Endothelial cell of hepatic sinusoid (primary cell): ENCODE results near the gene JPH4.

Source experiments
- in situ Hi-C: cut with HindIII; loops from 2 replicates; pipeline ENCODE4 v1.10.0; 2017; ENCODE audit warnings: low sequenced_read_pairs

The JPH4 gene

DNA sequence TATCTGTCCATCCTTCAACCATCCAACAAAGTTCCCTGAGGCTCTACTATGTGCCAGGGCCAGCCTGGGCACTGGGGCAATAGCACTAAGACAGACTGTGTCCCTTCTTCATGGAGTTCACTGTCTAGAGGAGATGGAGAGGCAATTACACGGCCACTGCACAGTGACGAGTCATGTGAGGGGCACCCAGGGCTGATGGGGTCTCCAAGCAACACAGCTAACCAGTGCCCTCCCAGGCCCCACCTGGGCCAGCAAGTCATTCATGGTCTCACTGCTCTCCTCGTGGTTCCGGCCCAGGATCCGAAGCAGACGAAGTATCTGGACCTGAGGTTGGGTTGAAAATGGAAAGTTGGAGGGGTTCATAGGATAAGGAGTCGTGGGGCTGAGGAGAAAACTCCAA is 13.7 kb downstream of the JPH4 start:
- in situ Hi-C loops: no loop called here

GRCh38 chr14:23564181-23564812 is 14.3 kb downstream of the JPH4 start:
- in situ Hi-C loops: no loop called here

DNA sequence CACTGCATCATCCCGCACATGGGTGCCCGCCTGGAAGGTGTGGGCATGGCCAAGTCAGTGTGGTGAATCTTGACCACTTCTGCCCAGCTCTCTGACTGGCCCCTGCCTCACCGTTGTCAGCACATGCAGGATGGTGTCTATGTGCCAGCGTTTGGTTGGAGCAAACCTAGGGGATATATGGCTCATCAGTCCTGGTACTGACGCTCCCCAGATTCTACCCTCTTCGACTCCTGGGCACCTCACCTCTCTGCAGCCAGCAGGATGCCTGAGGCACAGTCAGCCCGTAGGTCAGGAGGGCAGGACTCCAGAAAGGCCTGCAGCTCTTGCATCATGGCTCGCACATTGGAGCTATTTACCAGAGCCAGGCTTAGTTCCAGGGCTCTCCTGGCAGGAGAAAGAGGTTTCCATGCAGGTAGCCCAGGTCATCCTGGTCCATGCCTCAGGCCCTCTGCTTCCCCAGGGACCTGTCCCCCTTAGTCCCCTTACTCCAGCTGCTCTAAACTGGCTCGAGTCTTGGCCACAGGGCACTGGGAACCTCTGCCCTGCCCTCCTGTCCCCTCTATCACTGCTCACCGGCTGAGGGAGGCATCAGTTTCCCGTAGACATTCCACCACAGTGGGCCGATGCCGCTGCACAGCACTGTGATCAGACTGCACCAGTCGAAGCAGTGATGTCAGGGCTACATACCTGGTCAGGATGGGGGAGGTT is 15.0 kb downstream of the JPH4 start:
- in situ Hi-C loops: no loop called here

- in situ Hi-C loops: no loop called here
Observed at GRCh38 chr14:23562822-23563472, 15.6 kb downstream of the JPH4 start.

DNA sequence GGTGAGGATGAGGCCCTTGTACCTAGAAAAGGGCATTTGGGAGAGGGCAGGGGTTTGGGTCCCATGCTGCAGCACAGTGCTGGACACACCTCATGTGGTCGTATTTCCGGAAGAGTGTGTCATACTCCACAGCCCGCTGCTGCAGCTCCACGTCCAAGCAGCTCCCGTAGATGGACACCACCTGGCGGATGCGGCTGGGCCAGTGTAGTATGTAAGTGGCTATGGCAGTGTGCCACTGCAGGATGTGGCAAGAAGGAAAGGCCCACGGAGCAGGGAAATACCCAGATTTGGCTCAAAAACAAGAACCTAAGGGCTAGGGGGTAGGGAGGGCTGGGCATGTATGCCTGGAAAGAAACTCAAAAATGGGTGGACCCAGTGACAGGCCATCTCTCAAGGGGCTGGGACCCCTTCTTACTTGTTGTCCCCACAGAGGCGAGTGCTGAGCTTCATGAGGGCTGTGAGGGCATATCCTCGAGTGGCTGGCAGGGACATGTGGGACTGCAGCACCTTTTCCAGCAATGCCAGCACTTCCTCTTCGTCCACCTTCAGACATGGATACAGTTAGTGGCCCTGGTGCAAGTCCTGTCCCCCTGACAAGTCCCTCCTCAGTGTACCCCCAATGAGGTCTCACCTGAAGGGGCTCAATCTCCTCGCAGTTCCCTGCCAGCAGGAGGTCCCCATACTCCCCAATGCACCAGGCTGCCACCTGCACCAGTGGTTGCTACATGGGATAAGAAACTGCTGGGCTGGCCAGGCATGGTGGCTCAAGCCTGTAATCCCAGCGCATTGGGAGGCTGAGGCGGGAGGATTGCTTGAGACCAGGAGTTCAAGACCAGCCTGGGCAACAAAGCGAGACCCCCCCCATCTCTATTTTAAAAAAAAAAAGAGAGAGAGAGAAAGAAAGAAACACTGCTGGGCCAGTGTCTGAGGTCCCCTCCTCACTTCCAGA is 16.4 kb downstream of the JPH4 start:
- in situ Hi-C loops: no loop called here

DNA sequence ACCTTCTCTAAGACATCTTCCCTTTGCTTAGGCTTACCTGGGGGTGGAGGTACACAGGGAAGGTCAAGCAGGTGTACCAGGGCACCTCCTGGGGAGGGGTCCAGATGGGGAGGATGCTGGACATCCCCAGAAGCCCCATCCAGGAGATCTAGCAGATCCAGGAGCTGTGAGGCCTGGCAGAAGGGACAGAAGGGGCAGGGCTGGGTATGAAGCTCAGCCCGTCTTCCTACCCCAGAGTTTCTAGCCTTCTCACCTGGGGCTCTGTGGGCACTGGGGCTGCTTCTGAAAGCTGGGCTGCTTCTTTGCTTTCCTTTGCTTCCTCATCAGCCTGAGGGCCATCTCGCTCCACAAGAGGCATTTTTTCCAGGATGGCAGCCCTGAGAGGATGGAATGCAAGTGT is 17.3 kb downstream of the JPH4 start:
- in situ Hi-C loops: no loop called here

DNA sequence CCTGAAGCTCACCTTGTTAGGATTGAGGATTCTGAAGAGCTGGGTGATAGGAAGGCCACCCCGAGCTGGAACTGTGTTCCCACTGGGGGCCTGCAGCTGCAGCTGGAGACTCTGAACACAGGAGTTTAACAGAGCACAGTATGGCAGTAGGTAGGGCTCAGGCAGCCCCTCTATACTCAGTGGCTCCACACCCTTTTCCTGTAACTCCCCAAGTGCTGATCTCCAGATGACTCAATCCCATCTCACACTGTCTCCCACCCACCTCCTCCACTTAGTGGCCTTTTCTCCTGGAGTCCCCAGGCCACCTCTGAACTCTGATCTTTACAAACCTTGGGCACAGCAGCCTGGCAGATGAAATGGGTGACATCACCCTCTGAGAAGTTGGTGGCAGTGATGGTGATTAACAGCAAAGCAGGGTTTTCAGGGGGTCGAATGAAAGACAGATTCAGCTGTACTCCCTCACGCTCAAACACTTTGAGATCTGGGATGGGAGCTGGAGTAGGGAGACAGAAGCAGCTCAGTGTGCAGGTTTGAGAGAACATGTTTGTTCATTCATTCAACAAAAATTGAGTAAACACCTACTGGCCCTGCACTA is 18.6 kb downstream of the JPH4 start:
- in situ Hi-C loops: no loop called here

- in situ Hi-C loops: no loop called here
Observed at GRCh38 chr14:23559010-23559925, 19.3 kb downstream of the JPH4 start.

DNA sequence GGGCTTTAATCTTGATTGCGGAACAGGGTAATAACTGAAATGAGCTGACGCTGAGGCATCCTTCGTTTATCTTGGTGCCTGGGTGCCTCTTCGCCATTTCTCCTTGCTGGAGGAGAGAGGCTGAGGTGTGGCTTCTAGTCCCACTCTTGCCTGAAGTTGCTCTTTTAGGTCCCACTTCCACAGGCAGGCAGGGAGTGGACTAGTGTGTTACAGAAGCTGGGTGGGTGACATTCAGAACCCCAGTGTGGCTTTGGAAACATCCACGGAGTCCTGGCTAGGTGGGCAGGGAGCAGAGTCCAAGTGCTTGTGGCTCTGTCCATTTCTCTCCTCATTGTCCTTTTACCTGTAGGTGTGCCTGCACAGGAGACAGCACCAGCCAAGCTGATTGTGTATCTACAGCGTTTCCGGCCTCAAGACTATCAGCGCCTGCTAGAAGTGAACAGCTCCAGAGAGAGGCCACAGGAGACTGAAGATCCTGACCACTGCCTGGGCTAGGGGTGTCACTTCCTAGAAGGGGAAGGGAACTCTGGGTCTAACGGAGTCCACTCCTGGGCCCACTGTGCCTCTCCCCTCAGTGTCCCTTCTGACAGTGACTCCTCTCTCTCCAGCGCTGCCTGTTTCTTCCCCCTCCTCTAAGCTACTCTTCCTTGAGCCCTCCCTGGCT is 20.1 kb downstream of the JPH4 start:
- in situ Hi-C loops: no loop called here

GRCh38 chr14:23557946-23558345 is 20.6 kb downstream of the JPH4 start:
- in situ Hi-C loops: no loop called here

DNA sequence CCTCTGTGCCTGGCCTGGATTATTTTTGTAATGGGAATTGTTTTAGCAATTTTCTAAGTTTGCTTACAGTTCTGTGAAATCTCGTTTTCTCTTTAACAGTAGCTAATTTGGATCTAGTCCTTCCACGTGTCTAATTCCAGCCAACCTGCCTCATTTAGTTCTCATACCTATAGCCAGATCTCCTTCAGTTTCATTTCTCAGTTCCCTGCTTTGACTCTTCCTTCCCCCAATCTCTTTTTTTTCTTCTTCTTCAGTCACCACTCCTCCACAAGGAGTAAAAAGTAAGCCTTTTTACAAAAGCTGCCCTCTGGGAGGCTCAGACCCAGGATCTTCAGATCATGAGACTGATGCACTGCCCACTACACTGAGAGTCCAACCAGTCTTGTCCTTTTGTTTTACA is 21.1 kb downstream of the JPH4 start:
- in situ Hi-C loops: no loop called here

DNA sequence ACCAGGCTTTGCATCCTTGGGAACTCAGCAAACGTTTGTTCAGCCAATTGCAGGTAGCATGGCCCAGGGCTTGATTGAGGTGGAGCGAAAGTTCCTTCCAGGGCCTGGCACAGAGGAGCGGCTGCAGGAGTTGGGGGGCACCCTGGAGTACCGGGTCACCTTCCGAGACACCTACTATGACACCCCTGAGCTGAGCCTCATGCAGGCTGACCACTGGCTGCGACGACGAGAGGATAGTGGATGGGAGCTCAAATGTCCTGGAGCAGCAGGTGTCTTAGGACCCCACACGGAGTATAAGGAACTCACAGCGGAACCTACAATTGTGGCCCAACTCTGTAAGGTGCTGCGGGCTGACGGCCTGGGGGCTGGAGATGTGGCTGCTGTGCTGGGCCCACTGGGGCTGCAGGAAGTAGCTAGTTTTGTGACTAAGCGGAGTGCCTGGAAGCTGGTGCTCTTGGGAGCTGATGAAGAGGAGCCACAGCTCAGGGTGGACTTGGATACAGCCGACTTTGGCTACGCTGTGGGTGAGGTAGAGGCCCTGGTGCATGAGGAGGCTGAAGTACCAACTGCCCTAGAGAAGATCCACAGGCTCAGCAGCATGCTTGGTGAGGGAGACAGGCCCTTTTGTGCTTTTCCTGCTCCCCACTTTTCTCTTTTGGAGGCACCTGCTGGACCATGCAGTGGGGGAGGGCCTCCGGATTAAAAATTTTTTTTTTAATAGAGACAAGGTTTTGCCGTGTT is 21.7 kb downstream of the JPH4 start:
- in situ Hi-C loops: no loop called here

DNA sequence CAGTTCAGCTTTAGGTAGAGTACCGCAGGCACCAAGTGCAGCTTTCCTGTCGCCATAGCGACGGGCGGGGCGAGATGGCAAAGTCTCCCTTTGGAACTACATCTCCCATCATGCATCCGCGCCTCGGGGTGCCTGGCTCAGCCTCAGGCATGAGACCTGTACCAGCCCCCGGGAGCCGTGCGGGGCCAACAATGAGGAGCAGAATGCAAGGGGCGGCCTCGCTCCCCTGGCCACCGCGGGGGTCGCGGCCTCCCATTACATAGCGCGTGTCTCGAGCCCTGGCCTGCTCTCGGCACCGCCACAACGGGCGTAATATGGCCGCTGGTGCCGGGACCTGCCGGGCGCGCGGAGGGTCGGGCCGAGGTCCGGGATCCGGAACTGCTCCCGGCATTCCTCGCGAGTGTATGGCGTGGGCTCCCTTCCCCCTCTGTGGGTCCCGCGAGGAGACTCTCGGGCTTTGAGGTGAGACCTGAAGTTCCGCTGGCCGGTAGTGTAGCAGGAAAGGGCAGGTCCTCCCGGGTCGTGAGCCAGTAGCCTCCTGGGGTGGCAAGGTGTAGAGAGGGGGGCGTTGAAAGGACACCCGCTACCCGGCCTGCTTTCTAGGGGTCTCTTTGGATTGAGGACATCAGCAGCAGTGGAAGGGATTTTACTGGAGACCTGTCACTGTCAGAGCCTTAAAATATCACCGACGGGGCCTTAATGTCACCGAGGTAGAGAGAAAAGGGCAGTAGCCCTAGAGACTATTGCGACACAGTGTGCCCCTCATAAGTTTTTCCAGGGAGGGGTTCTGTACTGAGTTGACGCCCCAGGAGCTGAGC is 22.5 kb downstream of the JPH4 start, which contains the start of gene THTPA:
Gene THTPA (plus strand): TSS at position 390 of the 818 bp plus-strand sequence. CDS start 487 bp downstream, outside the sequence.
- in situ Hi-C loops: no loop called here

DNA sequence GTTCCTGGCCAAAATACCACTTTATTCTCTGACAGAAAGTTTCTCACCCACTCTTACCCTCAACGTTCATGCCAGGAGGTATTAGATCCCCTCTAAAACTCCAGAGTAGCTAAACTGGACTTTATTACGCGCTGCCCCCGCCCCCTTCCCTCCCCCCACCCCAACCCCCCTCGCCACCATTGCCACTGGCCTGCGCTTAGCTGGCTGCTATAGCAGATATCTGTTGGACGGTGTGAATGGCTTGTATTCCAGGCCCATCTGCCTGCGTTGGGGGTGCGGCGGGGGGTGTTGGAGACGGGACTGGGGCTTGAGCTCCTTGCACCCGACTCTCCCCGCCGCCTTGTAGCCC is 23.1 kb downstream of the JPH4 start:
- in situ Hi-C loops: no loop called here

- in situ Hi-C loops: loop anchor here (5.0 kb wide), 1 partner anchor 64 kb away; no protein-coding TSS in a partner anchor
Observed at GRCh38 chr14:23551266-23552028, 27.1 kb downstream of the JPH4 start, which contains the start of gene ZFHX2. ZFHX2 (minus strand) TSS chr14:23551765; CDS start chr14:23535325, 16,440 bp downstream.

DNA sequence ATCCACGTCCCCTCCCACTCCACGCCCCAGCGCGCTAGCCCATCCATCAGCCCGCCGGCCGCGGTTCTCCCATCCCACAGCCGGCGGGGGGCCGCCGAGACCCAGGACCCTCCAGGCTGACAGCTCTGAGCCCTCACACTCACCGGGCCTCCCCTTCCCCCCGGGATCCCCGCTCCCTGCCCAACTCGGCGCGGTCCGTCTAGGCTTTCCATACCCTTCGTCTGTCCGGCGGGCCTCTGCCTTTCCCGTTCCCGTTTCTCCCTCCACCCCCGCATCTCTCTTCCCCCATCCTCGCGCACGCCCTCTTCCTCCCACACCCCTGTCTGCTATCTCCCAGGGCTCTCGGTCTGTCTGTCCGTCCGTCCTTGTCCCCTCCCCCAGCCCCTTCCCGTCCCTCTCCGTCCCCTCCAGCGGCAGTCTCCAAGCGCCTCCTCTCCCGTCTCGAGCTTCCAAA is 27.8 kb downstream of the JPH4 start:
- in situ Hi-C loops: loop anchor here (5.0 kb wide), 1 partner anchor 64 kb away; no protein-coding TSS in a partner anchor
